Epithelial cell of proximal tubule (primary cell): ENCODE data around the gene FAM81B. TPM values are rescaled to one million over a fixed set of nuclear protein-coding genes. Genes with fewer than 3 reads are reported as not detected.
"Not testable (repeated sequence)": the region's sequence is repeated elsewhere in the genome, so short reads cannot be mapped to it uniquely, and the experiment has no call there.

Experiments used
- DNase-seq: peaks from one replicate; pipeline ENCODE4 v3.0.0-alpha.2; 2011; ENCODE audit warnings: low read depth
- H3K4me3 ChIP-seq: 2 replicates; pipeline ENCODE4 v1.5.1; 2011; ENCODE audit warnings: low read depth, mild to moderate bottlenecking, low read length
- total RNA-seq: library from RNA; depleted of rRNA; stranded (reverse); fragments of >200 nt; gene quantifications from 2 replicates; pipeline ENCODE4 v1.2.3, GENCODE V29; 2015
- TF ChIP-seq, protein P1 (sequence below): conservative IDR thresholded peaks from 2 replicates; pipeline ENCODE4 v1.5.1; 2012; ENCODE audit warnings: low read depth, mild to moderate bottlenecking, low read length

Gene FAM81B
- total RNA-seq, 1 donor from 2014 or later: not detected

DNA sequence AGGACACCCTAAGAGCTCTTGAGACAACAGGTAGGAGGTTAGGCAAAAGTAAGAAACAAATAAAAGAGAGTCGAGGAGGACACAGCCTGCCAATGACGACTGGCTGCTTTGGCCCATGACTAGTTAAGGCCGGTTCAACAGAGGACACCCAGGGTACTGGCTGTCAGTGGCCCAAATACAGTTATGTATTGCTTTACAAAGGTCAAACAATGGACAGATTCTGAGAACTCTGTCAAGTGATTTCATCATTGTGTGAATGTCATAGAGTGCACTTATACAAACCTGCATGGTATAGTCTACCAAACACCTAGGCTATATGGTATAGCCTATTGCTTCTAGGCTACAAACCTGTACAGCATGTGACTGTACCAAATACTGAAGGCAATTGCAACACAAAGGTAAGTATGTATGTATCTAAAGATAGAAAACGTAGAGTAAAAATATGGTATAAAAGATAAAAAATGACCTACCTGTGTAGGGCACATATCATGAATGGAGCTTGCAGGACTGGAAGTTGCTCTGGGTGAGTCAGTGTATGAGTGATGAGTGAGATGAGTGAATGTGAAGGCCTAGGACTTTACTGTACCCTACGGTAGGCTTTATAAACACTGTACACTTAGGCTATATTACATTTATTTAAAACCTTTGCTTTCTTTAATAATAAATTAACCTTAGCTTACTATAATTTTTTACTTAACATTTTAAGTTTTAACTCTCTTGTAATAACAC is 6.5 kb upstream of the FAM81B start:
- H3K4me3 ChIP-seq: no peak overlapping the region
- DNase-seq: no peak
- TF ChIP-seq, protein P1, sequence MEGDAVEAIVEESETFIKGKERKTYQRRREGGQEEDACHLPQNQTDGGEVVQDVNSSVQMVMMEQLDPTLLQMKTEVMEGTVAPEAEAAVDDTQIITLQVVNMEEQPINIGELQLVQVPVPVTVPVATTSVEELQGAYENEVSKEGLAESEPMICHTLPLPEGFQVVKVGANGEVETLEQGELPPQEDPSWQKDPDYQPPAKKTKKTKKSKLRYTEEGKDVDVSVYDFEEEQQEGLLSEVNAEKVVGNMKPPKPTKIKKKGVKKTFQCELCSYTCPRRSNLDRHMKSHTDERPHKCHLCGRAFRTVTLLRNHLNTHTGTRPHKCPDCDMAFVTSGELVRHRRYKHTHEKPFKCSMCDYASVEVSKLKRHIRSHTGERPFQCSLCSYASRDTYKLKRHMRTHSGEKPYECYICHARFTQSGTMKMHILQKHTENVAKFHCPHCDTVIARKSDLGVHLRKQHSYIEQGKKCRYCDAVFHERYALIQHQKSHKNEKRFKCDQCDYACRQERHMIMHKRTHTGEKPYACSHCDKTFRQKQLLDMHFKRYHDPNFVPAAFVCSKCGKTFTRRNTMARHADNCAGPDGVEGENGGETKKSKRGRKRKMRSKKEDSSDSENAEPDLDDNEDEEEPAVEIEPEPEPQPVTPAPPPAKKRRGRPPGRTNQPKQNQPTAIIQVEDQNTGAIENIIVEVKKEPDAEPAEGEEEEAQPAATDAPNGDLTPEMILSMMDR: no peak

DNA sequence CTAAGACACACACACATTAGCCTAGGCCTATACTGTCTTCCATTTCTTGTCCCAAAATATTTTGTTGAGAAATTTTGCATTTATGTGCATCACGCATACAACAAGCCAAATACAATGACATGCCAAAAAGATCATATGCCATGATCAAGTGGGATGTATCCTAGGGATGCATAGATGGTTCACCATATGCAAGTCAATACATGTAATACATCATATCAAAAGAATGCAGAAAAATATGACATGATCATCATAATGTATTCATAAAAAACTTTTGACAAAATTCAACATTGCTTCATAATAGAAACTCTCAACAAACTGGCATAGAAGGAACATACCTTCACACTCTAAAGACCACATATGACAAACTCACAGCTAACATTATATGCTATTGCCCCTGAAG is 5.8 kb upstream of the FAM81B start:
- TF ChIP-seq, protein P1: no peak
- no peak for DNase-seq

DNA sequence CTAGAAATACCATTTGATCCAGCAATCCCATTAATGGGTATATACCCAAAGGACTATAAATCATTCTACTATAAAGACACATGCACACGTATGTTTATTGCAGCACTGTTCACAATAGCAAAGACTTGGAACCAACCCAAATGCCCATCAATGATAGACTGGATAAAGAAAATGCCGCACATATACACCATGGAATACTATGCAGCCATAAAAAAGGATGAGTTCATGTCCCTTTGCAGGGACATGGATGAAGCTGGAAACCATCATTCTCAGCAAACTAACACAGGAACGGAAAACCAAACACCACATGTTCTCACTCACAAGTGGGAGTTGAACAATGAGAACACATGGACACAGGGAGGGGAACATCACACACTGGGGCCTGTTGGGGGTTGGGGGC is 799 bp downstream of the FAM81B start:
- not testable (repeated sequence) for DNase-seq, H3K4me3 ChIP-seq

More for the DNA sequence above, 5.8 kb upstream of the FAM81B start:
- H3K4me3 ChIP-seq: no peak overlapping the region

DNA sequence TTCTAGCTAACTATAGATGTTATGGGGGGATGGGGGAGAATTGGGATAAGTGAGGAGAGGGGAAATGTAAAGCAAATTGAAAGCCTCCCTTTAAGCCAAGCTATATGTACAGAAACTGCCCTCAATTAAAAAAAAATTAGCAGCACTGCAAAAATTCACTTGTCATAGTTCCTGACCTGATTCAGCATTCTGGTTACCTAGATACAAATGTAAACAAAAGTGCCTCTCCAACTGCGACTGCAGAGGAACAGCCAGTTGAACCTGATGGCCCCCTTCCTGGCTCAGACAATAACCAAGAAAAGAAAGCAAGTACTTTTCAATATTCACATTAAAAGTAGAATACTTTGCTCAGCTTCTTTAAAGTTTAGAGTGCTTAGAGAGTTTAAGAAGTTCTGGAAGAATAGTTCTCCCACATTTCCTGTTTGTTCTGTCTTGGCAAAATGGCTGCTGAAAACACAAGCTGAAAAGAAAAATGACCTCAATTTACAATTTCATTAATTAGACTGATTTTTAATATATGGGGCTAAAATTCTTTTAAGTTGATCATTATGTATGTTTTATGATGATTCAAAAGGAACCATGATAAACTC is 1.5 kb downstream of the FAM81B start:
- no peak overlapping the region for H3K4me3 ChIP-seq
- TF ChIP-seq, protein P1: no peak
- no peak for DNase-seq

DNA sequence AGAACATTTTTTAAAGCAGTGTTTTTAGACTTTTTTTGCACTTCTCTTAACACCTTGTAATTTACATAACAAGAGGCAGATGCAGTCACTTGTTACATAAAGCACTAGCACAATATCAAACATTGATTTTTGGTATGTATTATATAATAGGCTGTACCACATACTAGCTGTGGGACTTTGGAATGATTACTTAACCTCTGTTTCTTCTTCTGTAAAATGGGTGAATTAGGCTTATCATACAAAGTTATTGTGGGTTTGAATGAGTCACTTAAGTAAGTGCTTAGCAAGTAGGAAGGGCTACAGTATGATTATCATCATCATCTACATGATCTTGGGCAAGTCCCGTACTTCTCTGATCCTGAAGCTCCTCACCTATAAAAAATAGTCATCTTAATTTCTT is 2.1 kb downstream of the FAM81B start:
- DNase-seq: no peak

DNA sequence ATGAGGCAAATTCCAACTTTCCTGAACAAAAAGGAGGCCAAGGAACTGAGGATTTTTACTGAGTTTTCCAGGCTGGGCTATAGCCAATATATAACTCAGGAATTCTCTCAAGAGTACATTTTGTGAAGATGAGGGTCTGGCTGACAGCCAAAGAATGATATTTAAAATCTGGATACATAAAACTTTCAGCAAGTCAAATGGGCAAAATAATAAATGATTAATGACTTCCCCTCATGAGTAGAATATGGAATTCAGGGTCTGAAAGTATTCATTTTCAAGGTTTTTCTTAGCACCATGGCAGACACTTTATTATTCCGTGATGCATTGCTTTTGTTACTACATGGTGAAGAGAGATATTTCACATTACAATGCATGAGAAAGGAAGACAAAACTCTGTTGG is 7.8 kb downstream of the FAM81B start:
- TF ChIP-seq, protein P1: no peak
- no peak for DNase-seq
- no peak overlapping the region for H3K4me3 ChIP-seq

More for the DNA sequence above, 2.1 kb downstream of the FAM81B start:
- TF ChIP-seq, protein P1: no peak
- no peak overlapping the region for H3K4me3 ChIP-seq

DNA sequence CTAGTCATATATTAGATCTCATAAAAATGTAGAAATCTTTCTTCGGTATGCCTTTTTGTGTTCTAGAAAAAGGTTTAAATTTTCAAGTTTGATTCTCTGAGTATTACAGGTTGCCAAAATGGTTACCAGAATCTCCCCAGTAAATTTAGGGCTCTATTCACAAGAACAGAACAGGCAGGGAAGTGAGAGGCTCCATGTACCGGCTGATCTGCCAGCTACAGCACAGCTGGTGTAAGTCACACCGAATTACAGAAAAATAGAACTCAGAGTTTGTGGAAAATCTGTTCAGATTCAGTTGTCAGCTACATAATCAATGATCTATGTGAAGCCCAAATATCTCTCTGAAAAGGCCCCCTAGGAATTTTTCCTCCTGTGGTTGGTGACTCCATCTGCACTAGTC is 10.5 kb downstream of the FAM81B start:
- DNase-seq: no peak
- H3K4me3 ChIP-seq: no peak overlapping the region
- TF ChIP-seq, protein P1: no peak
